PC-3 (cell line): ENCODE results near the gene REEP2.
A peak's percentile ranks its signal among the peaks of the same experiment; 100 is the strongest.

Experiments
- CTCF ChIP-seq: fragments of 300-600 bp; sonication (generic); conservative IDR thresholded peaks from 2 replicates; pipeline ENCODE4 v1.5.1; 2017; ENCODE audit warnings: antibody characterized with exemption, low read depth, mild to moderate bottlenecking, low read length
- EZH2 ChIP-seq: fragments of 300-600 bp; sonication (generic); IDR thresholded peaks from one replicate; pipeline ENCODE4 v1.6.1; 2017; ENCODE audit warnings: antibody characterized with exemption, mild to moderate bottlenecking, low read length; ENCODE audit not compliant: unreplicated experiment
- EZH2phosphoT487 ChIP-seq: fragments of 300-600 bp; sonication (generic); IDR thresholded peaks from 2 replicates; pipeline ENCODE4 v1.6.1; 2018; ENCODE audit warnings: mild to moderate bottlenecking, antibody characterized with exemption, low read length, borderline replicate concordance

- TF ChIP-seq CTCF: peak; percentile 79
- no peak for TF ChIP-seq EZH2
- no peak for TF ChIP-seq EZH2phosphoT487
Observed at GRCh38 chr5:138464008-138464387, 25.1 kb downstream of the REEP2 start.
